ENCODE results near the gene NPAS3.

The NPAS3 gene

DNA sequence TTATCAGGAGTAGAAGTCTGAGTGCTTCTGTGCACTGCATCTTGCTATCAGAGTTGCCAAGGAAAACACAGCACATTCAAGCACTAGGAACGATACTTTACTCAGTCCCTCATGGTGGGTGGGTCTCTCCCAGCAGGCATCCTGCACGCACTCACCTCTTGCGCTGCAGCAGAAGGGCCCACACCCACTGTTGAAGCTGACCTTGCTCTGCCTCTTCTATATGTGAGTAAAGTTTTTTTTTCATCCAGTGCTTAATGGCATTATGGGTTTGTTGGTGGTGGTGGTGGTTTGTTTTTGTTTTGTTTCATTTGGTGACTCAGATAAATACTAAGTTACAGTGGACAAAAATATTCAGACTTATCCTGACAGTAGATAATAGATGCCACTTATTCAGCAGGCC is 663.7 kb downstream of the NPAS3 start:
- no peak for DNase-seq

DNA sequence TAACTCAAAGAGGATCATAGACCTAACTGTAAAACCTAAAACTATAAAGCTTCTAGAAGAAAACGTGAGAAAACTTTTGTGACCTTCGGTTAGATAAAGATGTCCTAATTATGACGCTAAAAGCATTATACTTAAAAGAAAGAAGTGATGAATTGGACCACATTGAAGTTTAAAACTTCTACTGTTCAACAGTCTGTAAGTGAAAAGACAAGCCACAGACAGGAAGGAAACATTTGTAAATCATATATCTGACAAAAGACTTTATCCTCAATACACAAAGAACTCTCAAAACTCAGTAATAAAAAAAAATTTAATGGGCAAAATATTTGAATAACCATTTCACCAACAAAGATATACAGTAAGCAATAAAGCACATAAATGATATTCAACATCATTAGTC is 667.9 kb downstream of the NPAS3 start:
- no peak for DNase-seq

DNA sequence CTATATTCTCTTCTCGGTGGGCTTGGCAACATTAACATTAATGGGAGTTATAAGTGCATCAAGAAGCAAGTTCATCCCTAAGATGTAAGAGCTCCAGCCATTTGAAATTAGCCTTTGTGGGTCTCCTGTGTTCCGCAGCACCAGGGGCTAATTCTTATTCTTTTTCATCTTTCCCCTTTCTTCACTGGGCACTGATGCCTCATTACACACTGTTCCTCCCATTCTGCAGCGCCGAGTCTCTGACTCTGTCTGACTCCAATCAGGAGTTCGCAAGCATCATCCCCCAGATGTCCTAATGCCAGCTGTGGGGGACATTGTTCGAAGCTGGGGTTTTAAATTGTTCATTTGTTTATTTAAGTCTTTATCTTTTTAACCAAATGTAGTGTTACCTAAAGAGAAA is 670.9 kb downstream of the NPAS3 start:
- DNase-seq: no peak

DNA sequence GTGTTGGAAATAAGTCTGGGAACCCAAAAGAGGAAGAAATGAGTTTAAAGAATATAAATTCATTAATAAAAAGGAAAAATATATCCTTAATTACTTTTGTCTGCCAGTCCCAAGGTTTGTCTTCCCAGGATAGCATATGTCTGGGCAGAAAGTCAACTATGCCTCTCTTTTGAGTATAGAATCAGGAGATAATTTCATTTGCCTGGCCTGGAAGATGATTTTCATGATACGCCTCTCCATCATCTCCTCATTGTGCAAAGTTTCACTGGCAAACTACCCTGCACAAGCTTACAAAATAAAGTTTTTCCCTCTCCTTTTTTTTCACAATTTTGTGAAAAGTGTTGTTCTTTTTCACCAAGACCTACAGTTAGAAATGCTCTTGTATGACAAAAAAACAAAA is 671.4 kb downstream of the NPAS3 start:
- DNase-seq: no peak

DNA sequence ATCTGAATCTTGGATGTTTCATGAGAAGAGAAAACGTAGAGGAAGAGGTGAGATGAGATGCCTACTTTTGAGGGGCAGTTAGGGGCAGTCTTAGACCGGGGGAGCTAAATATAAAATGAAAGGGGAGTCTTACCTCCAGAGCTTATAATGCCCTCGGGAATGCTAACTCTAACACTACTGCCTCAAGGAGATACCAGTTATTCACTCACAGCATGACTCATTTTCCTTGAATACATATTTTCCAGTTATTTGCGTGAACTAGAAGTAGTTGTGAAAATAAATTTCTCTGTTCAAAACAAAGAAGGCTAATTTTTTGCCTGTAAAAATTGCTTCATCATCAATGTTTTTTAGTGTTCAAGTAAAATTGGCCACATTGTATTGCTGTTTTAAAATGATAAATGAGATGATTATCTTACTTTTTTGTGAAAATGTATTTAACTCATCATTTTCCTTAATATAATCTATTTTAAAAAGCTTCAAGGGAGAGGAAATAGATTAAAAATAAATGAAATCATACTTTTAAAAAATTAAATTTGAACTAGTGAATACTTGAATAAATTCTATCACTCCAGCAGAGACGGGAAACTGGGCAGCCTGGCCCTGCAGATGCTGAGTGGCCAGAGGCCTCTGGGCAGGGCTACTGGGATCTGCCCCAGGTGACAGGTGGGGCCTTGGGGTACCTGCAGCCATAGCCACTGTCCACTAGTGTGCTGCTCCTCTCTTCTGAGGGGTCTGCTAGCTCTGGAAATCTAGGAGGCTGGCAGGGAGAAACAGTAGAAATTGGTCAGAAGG is 672.9 kb downstream of the NPAS3 start:
- DNase-seq: no peak

DNA sequence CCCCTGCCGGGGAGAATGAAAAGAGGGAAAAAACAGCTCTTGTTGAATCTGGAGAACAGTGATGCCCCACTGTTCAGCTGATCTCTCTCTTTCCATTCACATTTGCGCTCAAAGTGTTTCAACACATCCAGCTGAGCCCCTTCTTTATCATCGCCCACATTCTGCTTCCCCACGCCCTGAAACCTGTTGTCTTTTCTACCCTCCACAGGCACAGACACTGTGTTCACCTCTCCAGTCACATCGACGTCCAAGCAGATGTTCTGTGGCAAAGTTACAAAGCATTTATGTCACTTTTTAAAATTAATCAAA is 673.5 kb downstream of the NPAS3 start:
- no peak for DNase-seq

DNA sequence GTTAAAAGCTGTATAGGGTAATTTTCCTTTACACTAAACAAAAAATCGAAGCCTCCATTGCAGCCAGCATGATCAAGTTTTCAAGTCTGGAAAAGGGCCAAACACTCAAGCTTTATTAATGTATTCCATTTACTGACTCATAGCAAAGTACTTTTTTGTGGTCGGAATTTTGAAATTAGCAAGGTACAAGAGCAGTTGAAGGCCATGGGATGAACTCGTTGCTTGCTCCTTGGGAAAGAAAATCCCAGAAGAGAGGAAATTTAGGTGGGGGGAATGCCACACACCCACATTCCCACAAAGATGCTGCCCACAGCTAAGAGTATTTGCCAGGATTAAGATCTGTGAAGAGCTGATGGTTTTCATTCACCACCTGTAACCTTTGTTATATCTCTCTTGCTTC is 678.5 kb downstream of the NPAS3 start:
- no peak for DNase-seq

DNA sequence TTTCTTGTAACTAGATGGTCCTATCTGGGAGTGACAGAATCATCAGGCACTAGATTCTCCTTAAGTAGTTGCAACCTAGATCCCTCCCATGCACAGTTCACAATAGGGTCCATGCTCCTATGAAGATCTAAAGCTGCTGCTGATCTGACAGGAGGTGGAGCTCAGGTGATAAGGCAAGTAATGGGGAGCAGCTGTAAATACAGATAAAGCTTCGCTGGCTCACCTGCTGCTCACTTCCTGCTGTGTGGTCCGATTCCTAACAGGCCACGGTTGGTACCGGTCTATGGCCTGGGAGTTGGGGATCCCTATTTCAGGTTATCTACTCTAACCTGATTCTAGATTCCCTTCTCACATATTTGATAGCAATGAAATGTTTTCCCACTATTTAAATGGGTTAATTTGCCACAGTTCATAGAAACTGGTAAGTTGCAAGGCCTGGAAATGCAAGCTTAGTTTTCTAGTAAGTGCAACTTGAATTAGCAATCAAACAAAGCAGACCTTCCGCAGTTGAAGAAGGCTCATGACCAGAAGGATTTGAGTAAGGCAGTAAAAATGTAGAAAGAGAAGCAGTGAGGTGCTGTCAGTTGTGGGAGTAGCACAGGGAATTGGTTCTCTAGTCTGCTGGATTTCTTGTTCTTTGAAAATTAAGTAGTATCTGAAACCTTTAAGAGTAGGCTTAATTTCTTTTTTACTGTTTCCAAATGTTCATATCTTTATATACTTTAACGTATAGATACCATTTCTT is 679.9 kb downstream of the NPAS3 start:
- no peak for DNase-seq

DNA sequence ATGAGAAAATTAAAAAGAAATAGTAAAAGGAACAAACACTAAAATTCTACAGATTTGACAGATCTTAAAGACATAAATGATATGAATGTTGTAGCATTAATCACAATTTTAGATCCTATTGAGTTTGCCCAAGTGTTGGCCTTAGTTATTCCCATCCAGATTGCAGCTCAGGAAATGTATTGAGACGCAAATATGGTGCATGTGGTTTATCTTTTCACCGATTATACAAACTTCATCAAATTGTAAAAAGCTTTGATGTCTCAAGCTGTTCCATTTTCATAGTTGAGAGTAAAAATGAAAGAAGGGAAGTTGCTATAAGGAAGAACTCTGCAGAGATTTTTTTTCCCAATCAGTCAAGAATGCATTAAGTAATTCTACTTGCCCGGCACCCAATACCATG is 683.8 kb downstream of the NPAS3 start:
- DNase-seq: no peak

DNA sequence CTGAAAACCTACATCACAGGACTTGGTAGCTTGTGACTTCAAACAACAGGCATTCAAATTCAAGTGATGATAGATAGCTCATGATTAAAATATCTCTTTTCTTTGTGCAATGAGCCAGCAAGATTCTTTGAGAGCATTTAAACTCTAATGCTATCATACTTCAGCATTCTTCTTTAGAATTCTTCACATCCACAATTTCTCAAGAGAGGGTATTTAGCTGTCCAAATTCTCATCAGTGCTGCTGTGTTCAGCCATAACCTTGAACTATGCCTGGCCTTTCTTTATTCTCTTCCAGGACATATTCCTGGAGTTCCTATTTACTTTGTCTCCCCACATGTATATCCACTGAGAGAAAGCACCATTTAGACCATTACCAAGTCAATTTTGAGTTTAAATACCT is 691.1 kb downstream of the NPAS3 start:
- DNase-seq: no peak

DNA sequence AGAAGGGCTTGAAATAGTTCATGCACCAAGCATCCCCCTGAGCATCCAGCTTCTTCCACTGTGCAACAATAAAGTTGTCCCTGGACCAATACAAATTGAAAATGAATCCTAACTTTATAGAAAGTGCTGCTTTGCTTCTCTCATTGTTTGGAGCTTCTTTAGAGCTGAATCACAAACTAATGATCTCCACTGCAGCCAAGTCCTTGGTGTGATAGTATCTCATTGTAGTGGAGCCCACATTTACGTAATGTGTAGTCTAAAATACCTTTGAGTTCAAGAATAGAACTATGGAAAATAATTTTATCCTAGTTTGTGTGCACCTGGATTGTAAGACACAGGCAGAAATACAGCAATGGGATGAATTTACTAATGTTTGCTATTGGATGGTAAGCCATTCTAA is 692.3 kb downstream of the NPAS3 start:
- DNase-seq: no peak

DNA sequence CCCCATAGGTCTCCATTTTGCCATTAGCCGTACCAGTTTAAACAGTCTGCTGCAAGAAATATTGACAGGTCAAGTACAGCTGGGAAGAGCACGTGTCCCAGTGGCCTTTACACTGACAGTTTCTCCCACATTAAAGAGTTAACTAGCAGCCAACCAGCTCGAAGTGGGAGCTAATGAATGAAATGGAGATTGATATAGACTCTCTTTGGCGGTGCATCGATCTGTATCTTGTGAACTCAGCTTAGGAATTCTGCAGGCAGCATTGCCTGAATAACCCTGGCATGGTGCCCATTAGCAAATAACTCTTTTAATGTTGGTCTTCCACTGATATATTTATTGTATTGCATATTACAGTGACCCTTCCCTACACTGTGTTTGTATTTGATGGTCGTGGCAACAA is 692.8 kb downstream of the NPAS3 start:
- DNase-seq: no peak

DNA sequence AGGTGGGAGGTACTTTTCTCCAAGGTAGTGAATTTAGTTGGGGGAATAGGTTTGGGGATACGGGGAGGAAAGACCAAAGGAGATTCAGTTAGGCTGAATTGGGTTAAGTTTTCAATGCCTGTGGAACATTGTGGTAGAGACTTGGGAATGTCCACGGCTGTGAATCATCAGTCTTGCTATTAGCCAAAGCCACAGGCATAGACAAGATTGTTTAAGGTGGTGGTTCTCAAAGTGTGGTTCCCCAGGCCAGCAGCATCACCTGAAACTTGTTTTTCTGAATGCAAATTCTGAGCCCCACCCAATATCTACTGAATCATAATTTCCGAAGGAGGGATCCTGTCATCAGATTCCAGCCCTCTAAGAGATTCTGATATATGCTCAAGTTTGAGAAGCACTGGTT is 696.0 kb downstream of the NPAS3 start:
- no peak for DNase-seq

DNA sequence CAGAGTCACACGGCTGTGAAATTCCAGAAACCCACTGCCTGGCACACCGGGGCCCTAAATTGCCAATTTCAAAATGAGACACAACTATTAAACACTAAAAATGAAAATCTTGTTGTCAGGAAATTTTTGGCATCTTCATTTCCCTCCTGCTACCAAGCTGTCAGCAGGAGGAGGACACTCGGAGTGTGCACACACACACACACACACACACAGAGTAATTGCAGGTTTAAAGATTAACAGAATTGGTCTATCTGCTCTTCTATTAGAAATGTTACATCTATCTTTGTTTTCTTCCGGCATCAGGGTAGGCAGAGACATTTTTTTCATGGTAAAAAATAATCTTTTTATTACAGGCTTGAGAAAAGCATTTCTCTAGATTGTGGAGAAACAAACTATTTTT is 698.0 kb downstream of the NPAS3 start:
- DNase-seq: no peak

DNA sequence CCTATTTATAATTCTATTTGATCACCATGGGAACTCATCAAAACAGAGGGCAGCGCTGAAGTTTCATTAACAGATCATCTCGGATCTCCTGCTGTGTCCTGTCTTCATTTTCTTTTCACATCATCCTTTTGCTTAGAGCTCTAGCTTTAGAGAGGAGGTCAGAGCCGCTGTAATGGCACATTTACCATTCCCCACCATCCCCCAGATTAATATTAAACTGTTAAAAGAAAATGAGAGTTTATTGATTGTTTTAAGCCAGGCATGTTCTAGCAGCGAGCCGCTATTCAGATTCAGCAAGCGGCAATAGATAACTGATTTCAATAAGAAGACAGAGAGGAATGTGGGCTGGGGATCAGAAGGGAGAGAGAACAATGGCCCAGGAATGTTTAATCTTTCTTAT is 703.4 kb downstream of the NPAS3 start:
- no peak for DNase-seq

DNA sequence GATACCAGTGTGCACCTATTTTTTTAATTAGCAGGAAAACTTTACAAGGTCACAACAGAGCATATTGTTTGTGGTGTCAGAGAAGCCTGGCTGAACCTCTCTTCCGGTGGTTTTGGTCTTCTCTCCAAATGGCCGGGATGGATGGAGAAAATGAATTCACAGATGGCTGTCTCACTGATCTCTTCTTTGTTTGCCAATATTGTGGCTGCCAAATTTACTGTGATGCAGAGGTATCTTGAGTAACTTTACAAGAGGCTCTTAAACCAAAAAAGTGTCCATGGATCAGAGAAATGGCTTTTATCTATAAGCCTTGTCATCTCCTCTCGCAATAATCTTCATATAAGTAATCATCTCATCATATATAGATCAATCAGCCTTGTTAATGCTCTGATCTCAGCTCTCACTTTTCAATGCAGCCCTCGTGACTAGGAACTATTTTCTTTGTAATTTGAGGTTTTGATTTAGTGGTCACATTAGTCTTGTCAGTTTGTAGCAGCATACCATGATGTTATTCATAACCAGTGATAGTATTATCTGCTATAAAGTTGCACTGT is 704.1 kb downstream of the NPAS3 start:
- no peak for DNase-seq

DNA sequence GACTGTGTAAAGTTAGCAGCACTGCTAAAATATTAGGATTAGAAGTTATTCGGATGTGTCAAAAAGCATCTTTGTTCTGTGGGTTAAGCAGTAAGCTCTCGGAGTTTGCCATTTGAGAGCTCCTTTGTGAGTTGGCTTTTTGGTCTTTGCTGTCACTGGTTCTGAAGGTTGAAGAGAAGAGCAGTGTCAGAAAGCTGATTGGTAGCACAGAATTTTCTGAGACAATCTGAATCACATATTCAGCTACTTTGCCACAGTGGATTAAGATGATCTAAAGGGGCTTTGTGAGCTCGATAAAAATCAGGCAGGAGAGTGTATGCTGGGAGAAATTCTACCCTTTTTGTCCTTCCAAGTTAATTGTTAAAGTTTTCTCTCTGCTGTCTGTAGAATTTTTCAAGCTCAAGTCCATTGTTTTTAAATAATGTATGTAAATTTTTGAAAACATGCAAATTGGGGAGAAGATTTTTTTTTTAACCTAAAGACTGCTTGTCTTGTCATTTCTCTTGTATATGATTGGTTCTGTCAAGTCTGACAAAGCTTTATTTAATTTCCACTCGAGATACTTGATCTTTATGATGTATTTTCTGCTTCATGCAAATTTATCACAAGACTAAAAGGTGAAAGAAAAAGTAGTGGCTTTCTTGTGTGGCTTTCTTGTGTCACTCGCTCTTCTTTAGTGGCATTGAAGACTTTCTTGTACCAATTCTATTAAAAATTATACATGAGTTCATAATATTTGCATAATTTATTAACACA is 704.9 kb downstream of the NPAS3 start:
- DNase-seq: no peak

DNA sequence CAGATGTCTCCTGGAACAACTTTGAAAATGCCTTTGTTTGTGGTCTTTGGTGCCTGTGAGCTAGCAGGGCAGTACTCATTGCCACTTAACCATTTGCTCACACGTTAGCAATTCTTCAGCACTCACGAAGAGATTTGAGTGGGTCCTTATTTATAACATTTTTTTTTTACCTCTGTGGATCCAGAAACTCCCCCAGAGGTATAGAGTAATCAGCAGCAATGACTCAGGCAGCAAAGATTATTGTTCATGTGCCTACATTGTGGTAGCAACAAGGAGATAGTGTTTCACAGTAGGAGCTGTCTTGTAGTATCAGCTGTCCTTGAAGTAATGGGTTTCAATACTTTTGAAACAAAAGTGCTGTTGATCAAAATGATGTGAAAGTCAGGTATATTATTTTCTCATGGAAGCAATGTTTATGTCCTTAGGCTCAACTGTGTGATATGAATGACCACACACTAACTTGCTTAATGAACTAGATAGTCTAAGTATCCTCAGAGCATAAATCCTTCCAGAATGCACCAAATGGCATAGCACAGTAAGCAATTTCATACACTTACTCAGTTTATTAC is 708.1 kb downstream of the NPAS3 start:
- DNase-seq: no peak

DNA sequence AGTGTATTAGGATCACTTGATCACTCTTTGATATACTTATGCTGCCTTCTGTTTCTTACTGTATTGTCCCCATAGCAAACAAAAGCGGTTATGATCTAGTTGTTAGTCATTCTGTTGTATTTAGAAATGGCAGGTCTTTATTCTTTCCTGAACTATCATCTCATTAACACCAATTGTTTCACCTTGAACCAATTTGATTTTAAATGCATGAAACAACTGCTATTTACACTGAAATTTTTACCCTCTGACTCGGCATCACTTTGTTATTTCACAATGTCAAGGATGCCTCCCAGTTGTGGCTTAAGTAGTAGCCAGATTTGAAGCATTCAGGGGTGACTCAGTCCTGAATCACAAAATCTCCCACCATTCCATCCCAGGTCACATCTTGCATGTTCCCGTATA is 708.7 kb downstream of the NPAS3 start:
- DNase-seq: no peak

DNA sequence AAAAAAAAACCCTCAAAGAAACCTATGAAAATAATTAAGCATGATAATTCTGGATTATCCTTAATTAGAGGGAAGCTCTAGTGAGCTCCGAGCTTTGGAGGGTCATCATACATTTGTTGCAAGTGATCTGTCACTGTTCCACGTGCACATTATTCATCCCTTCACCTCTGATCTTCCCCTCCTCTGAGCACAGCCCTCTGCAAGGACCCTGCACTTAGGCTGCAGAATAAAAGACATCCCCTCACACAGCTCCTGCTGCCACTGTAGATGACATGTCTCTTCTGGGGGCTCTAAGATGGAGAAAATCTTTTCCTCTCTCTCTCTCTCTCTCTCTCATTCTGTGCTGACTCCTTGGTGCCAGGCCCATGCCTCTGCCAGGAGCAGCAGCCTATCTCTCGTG is 711.8 kb downstream of the NPAS3 start:
- no peak for DNase-seq

DNA sequence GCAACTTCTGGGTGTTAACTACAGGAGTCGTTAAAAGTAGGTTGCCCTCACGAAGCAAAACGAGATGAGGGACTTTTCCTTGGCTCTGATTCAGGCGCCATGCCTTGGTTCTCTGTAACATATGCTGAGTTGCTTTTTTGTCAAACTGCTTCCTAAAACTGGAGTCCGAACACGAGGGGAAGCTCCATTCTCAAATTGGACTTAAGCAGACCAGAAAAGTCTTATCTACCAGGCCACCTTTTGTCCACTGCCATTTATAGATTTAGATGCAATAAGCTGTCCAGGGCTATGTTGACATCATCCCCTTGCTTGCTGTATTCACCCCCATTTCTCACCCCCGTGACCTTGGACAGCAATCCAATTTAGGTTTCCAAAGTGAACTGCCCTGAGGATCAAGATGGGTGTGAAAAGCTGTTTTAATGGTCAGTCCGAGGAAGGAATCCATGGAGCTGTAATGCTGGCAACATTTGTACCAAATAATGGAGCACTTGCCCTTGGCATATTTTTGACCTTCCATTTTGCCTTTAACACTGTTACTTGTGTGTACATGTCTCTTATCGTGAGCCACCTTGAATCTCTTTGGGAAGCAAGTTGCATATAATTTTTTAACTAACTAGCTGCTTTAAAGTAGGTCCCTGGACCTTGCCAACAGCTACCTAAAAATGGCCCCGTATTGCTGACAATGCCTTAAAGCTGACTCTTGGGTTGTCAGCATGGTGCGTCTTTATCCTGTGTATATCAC is 714.1 kb downstream of the NPAS3 start:
- DNase-seq: no peak

DNA sequence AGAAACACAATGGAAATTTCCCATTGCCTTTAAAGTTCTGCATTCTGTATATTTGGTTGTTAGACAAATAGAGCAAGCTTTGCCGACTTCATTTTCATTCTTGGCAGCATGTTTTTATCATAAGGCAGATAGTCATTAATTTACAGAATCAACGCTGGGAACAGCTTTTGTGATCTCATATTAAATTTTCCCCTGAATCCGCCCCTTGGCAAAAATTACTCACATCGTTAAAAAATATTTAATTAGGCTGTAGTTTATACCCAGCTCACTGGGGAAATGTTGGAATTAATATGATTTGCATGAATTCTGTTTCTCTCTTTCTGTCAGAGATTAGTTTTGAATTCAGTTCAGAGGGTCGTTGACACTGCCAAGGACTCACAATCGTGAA is 714.6 kb downstream of the NPAS3 start:
- DNase-seq: no peak

DNA sequence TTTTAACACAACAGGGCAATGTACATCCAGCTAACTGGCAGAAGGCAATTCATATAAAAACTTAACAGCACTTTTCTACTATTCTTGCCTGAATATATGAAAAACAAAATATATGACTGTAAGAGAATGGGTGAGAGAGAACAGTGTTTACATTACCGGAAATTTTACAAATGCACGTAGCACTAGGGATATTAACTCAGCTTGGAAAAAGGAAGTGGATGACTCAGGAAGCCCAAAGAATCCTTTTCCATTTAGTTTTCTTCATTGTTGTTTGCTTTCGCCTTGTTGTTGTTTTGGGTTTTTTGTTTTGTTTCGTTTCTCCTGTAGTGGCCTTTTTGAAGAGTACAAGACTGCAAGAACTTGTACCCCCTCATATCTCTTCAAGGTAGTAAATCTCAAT is 716.7 kb downstream of the NPAS3 start:
- DNase-seq: no peak

Data from activated CD4-positive, alpha-beta T cell treated with anti-CD3 and anti-CD28 coated beads, Interleukin-2, amount 50 U/mL, for 48 hours (primary cell).